K562 (cell line): ENCODE measurements around the gene CLSTN1. TPM values are rescaled to one million over a fixed set of nuclear protein-coding genes. Genes with fewer than 3 reads are reported as not detected.
A peak's percentile ranks its signal among the peaks of the same experiment; 100 is the strongest.

Source experiments
- ATF1 ChIP-seq, 2 experiments: fragments of 450-650 bp in 1 of 2; IDR thresholded peaks; 2 replicates each; pipeline ENCODE4 v1.6.1; 2016; ENCODE audit warnings: missing compliant biosample characterization in 1 of 2, missing genetic modification characterization in 1 of 2
- CBFB ChIP-seq: sonication (generic); formaldehyde crosslinking; IDR thresholded peaks from 2 replicates; pipeline ENCODE4 v1.4.0; 2020; ENCODE audit warnings: mild to moderate bottlenecking, missing genetic modification reagents
- ELF4 ChIP-seq: fragments of 450-650 bp; formaldehyde crosslinking; IDR thresholded peaks from 2 replicates; pipeline ENCODE4 v1.4.0; 2022; ENCODE audit warnings: missing genetic modification characterization
- GATAD2B ChIP-seq: fragments of 450-650 bp; IDR thresholded peaks from 2 replicates; pipeline ENCODE4 v1.6.1; 2017; ENCODE audit warnings: mild to moderate bottlenecking, borderline replicate concordance
- HMGN3 ChIP-seq: IDR thresholded peaks from 2 replicates; pipeline ENCODE4 v1.6.1; 2011; ENCODE audit warnings: borderline replicate concordance, low read depth, mild to moderate bottlenecking, mixed read lengths, low read length; ENCODE audit not compliant: insufficient read length; ENCODE audit errors: extremely low read depth
- MEF2D ChIP-seq: conservative IDR thresholded peaks from 2 replicates; pipeline ENCODE4 v1.6.1; 2016; ENCODE audit warnings: low read depth, missing genetic modification characterization, missing compliant biosample characterization
- MIER1 ChIP-seq: fragments of 450-650 bp; IDR thresholded peaks from 2 replicates; pipeline ENCODE4 v1.6.1; 2016; ENCODE audit warnings: antibody characterized with exemption, mild to moderate bottlenecking, low read depth
- NCOA6 ChIP-seq: fragments of 450-650 bp; IDR thresholded peaks from 2 replicates; pipeline ENCODE4 v1.6.1; 2017; ENCODE audit warnings: mild to moderate bottlenecking
- NR2F6 ChIP-seq: fragments of 450-650 bp; formaldehyde crosslinking; IDR thresholded peaks from 2 replicates; pipeline ENCODE4 v1.4.0; 2020; ENCODE audit warnings: mild to moderate bottlenecking
- PHB ChIP-seq: fragments of 250-450 bp; sonication (Bioruptor Pico); IDR thresholded peaks from 2 replicates; pipeline ENCODE4 v1.5.0; 2021
- POU5F1 ChIP-seq: fragments of 150-350 bp; IDR thresholded peaks from 2 replicates; pipeline ENCODE4 v1.6.1; 2014; ENCODE audit warnings: borderline replicate concordance, low read length, low read depth, mild to moderate bottlenecking; ENCODE audit not compliant: partially characterized antibody
- SAP30 ChIP-seq: fragments of 200-600 bp; sonication (generic); IDR thresholded peaks from 2 replicates; pipeline ENCODE4 v1.6.1; 2012; ENCODE audit warnings: borderline replicate concordance, low read depth, mild to moderate bottlenecking, moderate library complexity, low read length, control low read depth, inconsistent platforms; ENCODE audit not compliant: insufficient read depth, poor library complexity, severe bottlenecking
- ZNF347 ChIP-seq: fragments of 450-650 bp; formaldehyde crosslinking; IDR thresholded peaks from 2 replicates; pipeline ENCODE4 v1.4.0; 2020; ENCODE audit warnings: low read depth, mild to moderate bottlenecking, moderate library complexity
- ZNF561 ChIP-seq: fragments of 450-650 bp; formaldehyde crosslinking; conservative IDR thresholded peaks from 2 replicates; pipeline ENCODE4 v1.4.0; 2020; ENCODE audit warnings: mild to moderate bottlenecking, moderate library complexity
- ZNF668 ChIP-seq: fragments of 250-450 bp; sonication (Bioruptor Pico); IDR thresholded peaks from 2 replicates; pipeline ENCODE4 v1.8.0; 2022; ENCODE audit warnings: mild to moderate bottlenecking, inconsistent platforms
- polyA plus RNA-seq, 8 experiments: library from polyadenylated mRNA; depleted of rRNA in 4 of 8; stranded (reverse) in 5 of 8; unstranded in 3 of 8; fragments of >200 nt; fragmentation: Nextera tagmentation in 2 of 8; fragmentation: Illumina TruSeq in 1 of 8; extraction: Ambion mirVana in 2 of 8; extraction: Trizol in 1 of 8; gene quantifications; 2 replicates each; pipeline versions ENCODE4 v1.2.1 to v1.2.3, GENCODE V29; 2011 to 2014; ENCODE audit warnings: inconsistent platforms in 1 of 8, missing spikeins in 1 of 8
- total RNA-seq, 7 experiments: library from RNA; depleted of rRNA in 6 of 7; stranded (reverse); fragments of >200 nt in 6 of 7; fragmentation: Illumina TruSeq in 2 of 7; extraction: Trizol in 2 of 7; gene quantifications; 2 replicates each; pipeline versions ENCODE4 v1.2.1 to v1.2.3, GENCODE V29; 2011 to 2021; ENCODE audit warnings: low replicate concordance in 1 of 7
- TF ChIP-seq, protein P1 (sequence below): fragments of 250-450 bp; sonication (Bioruptor Pico); IDR thresholded peaks from 2 replicates; pipeline ENCODE4 v1.8.0; 2021; ENCODE audit warnings: mild to moderate bottlenecking, moderate library complexity
- TF ChIP-seq, protein P2 (sequence below): fragments of 200-800 bp; sonication (Bioruptor generic); IDR thresholded peaks from 2 replicates; pipeline ENCODE4 v1.6.1; 2017; ENCODE audit warnings: missing genetic modification characterization, missing compliant biosample characterization
- TF ChIP-seq, protein P3 (sequence below): fragments of 250-450 bp; sonication (Bioruptor Pico); IDR thresholded peaks from 2 replicates; pipeline ENCODE4 v1.4.0; 2020; ENCODE audit warnings: mild to moderate bottlenecking, moderate library complexity
- TF ChIP-seq, protein P4 (sequence below): sonication (generic); formaldehyde crosslinking; IDR thresholded peaks from 2 replicates; pipeline ENCODE4 v1.8.0; 2022; ENCODE audit warnings: mild to moderate bottlenecking, missing genetic modification reagents

Gene CLSTN1
- total and polyA plus RNA-seq, 9 of the 15 experiments (the other 6 are each of a cell fraction or from before 2014, with no cell fraction given) = 1.1 to 32.5 (median 13.3) TPM

DNA sequence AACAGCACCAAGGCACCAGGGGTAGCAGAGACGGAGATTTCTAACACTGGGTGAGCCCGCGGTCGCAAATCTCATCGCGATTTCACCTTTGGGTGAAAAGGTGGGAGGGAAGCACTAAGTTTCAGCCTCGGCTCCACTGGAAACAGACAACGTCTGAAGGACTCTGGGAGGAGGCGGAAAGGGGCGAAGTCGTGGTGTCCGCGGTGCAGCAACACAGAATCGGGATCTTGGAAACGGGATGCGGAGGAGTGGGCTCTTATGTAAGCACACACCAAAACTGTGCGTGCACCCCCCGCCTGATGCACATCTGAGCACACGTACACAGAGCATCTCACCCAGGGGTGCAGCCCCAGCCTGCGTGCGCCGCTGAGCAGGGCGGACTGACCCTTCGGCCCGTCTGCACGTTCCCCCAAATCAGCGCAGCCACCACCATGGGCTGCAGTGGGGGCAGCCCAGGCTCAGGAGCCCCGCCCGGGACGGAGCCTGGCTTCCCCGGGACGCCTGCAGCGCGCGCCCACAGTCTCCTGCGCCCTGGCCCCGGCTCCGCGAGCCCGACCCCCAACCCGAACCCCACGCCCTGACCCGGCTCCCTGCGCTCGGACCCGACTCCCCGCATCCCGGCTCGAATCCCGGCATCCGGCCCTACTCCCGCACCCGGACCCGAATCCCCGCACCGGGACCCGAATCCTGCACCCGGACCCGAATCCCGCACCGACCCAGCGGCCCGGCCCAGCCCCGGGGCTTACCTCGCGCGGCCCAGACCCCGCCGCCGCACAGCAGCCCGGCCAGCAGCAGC, 670 bp downstream of the CLSTN1 start (continued):
- TF ChIP-seq ZNF561 (CRISPR knock-in tag) (no peak), ZNF347 (CRISPR knock-in tag) (no peak), ELF4 (CRISPR knock-in tag) (no peak), SAP30 (peak; percentile 55), ATF1 (CRISPR knock-in tag; IDR thresholded peaks at IDR 0.05) (no peak), ATF1 (tag; IDR thresholded peaks at IDR 0.05) (no peak; the same call in 1 of the 2 replicates), MIER1 (no peak), POU5F1 (no peak), HMGN3 (peak; percentile 20), PHB (CRISPR knock-in tag) (peak; percentile 49; the same call in 1 of the 2 replicates), NCOA6 (no peak), MEF2D (tag) (no peak), CBFB (CRISPR knock-in tag) (no peak), GATAD2B (no peak), NR2F6 (CRISPR knock-in tag) (no peak), ZNF668 (CRISPR knock-in tag) (no peak)
- TF ChIP-seq, protein P1, sequence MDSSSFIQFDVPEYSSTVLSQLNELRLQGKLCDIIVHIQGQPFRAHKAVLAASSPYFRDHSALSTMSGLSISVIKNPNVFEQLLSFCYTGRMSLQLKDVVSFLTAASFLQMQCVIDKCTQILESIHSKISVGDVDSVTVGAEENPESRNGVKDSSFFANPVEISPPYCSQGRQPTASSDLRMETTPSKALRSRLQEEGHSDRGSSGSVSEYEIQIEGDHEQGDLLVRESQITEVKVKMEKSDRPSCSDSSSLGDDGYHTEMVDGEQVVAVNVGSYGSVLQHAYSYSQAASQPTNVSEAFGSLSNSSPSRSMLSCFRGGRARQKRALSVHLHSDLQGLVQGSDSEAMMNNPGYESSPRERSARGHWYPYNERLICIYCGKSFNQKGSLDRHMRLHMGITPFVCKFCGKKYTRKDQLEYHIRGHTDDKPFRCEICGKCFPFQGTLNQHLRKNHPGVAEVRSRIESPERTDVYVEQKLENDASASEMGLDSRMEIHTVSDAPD (CRISPR knock-in tag) = no peak
- TF ChIP-seq, protein P2, sequence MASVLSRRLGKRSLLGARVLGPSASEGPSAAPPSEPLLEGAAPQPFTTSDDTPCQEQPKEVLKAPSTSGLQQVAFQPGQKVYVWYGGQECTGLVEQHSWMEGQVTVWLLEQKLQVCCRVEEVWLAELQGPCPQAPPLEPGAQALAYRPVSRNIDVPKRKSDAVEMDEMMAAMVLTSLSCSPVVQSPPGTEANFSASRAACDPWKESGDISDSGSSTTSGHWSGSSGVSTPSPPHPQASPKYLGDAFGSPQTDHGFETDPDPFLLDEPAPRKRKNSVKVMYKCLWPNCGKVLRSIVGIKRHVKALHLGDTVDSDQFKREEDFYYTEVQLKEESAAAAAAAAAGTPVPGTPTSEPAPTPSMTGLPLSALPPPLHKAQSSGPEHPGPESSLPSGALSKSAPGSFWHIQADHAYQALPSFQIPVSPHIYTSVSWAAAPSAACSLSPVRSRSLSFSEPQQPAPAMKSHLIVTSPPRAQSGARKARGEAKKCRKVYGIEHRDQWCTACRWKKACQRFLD = no peak
- TF ChIP-seq, protein P3, sequence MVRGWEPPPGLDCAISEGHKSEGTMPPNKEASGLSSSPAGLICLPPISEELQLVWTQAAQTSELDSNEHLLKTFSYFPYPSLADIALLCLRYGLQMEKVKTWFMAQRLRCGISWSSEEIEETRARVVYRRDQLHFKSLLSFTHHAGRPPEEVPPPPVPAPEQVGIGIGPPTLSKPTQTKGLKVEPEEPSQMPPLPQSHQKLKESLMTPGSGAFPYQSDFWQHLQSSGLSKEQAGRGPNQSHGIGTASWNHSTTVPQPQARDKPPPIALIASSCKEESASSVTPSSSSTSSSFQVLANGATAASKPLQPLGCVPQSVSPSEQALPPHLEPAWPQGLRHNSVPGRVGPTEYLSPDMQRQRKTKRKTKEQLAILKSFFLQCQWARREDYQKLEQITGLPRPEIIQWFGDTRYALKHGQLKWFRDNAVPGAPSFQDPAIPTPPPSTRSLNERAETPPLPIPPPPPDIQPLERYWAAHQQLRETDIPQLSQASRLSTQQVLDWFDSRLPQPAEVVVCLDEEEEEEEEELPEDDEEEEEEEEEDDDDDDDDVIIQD = no peak
- TF ChIP-seq, protein P4, sequence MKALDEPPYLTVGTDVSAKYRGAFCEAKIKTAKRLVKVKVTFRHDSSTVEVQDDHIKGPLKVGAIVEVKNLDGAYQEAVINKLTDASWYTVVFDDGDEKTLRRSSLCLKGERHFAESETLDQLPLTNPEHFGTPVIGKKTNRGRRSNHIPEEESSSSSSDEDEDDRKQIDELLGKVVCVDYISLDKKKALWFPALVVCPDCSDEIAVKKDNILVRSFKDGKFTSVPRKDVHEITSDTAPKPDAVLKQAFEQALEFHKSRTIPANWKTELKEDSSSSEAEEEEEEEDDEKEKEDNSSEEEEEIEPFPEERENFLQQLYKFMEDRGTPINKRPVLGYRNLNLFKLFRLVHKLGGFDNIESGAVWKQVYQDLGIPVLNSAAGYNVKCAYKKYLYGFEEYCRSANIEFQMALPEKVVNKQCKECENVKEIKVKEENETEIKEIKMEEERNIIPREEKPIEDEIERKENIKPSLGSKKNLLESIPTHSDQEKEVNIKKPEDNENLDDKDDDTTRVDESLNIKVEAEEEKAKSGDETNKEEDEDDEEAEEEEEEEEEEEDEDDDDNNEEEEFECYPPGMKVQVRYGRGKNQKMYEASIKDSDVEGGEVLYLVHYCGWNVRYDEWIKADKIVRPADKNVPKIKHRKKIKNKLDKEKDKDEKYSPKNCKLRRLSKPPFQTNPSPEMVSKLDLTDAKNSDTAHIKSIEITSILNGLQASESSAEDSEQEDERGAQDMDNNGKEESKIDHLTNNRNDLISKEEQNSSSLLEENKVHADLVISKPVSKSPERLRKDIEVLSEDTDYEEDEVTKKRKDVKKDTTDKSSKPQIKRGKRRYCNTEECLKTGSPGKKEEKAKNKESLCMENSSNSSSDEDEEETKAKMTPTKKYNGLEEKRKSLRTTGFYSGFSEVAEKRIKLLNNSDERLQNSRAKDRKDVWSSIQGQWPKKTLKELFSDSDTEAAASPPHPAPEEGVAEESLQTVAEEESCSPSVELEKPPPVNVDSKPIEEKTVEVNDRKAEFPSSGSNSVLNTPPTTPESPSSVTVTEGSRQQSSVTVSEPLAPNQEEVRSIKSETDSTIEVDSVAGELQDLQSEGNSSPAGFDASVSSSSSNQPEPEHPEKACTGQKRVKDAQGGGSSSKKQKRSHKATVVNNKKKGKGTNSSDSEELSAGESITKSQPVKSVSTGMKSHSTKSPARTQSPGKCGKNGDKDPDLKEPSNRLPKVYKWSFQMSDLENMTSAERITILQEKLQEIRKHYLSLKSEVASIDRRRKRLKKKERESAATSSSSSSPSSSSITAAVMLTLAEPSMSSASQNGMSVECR (CRISPR knock-in tag) = no peak
